Kidney (tissue), 14 donors: Measurements from ENCODE around the gene FEV. TPM values are rescaled to one million over a fixed set of nuclear protein-coding genes. Genes with fewer than 3 reads are reported as not detected.
A peak's percentile ranks its signal among the peaks of the same experiment; 100 is the strongest.

Experiments used
- DNase-seq, 5 donors: peaks; one replicate each; pipeline ENCODE4 v3.0.0-alpha.2; 2013 to 2020
- FAIRE-seq: peaks from 2 replicates; lab custom pipeline; 2012; peaks lifted over from hg19 to GRCh38; lab: Jason Lieb, UNC
- H3K27ac ChIP-seq, 2 donors: one replicate each; pipeline ENCODE4 v1.7.0; 2013; ENCODE audit warnings: low read depth in 2 of 2, low read length in 2 of 2, inconsistent platforms in 1 of 2
- H3K27me3 ChIP-seq: one replicate; pipeline ENCODE4 v1.7.1; 2013; ENCODE audit warnings: low read length, inconsistent platforms; ENCODE audit not compliant: control insufficient read depth, insufficient read depth
- H3K36me3 ChIP-seq, 3 donors: one replicate each; pipeline versions ENCODE4 v1.7.0 to v1.7.1; 2013; ENCODE audit warnings: low read length in 3 of 3, control low read depth in 1 of 3, inconsistent platforms in 1 of 3; ENCODE audit not compliant: insufficient read depth in 3 of 3, control insufficient read depth in 2 of 3
- H3K4me1 ChIP-seq, 3 donors: one replicate each; pipeline versions ENCODE4 v1.7.0 to v1.7.1; 2013; ENCODE audit warnings: low read length in 3 of 3, inconsistent platforms in 1 of 3, low read depth in 1 of 3; ENCODE audit not compliant: control insufficient read depth in 2 of 3, insufficient read depth in 2 of 3
- H3K4me3 ChIP-seq, 3 donors: one replicate each; pipeline versions ENCODE4 v1.7.0 to v1.8.1; 2013; ENCODE audit warnings: low read length in 3 of 3, control low read depth in 1 of 3, inconsistent platforms in 1 of 3
- H3K9ac ChIP-seq, 3 donors: one replicate each; pipeline versions ENCODE4 v1.7.0 to v1.7.1; 2013; ENCODE audit warnings: low read length in 3 of 3, control low read depth in 1 of 3, inconsistent platforms in 1 of 3
- H3K9me3 ChIP-seq, 3 donors: one replicate each; pipeline versions ENCODE4 v1.7.0 to v1.7.1; 2013; ENCODE audit warnings: low read length in 3 of 3, control low read depth in 1 of 3, inconsistent platforms in 1 of 3; ENCODE audit not compliant: control insufficient read depth in 2 of 3, insufficient read depth in 1 of 3
- CTCF ChIP-seq: IDR thresholded peaks from 3 replicates; pipeline ENCODE4 v1.5.1; 2012; ENCODE audit warnings: mild to moderate bottlenecking, moderate library complexity, borderline replicate concordance; ENCODE audit not compliant: insufficient read depth; ENCODE audit errors: extremely low read depth
- intact Hi-C: fragments of 100-400 bp; cut with DNase I; formaldehyde crosslinking; loops from one replicate; pipeline ENCODE4 v1.11.1; 2022
- polyA plus RNA-seq: library from polyadenylated mRNA; stranded (reverse); fragments of 350-450 nt; fragmentation: Illumina TruSeq; extraction: RNeasy Lipid Tissue Mini Kit (QIAGEN cat#74804); gene quantifications from one replicate; pipeline ENCODE4 v1.2.3, GENCODE V29; 2014; ENCODE audit warnings: low read depth, low replicate concordance; ENCODE audit not compliant: insufficient read depth
- total RNA-seq: library from RNA; stranded (reverse); fragmentation: NEBNext Ultra II Directional; extraction: Animal tissue kit (Norgen Biotek cat#: 25700); gene quantifications from one replicate; pipeline ENCODE4 v1.2.1, GENCODE V29; 2021
- donor health status: control.
- donor health status: control.
- donor health status: control.
- donor health status: control.
- donor health status: control.
- donor health status: DM: yes; HTN: yes; CAD: no.
- donor health status: Normal renal cell carcinoma (clear cell type).

FEV gene
- total and polyA plus RNA-seq, 2 donors from 2014 or later, result not detected

- Histone ChIP-seq H3K4me3 (no peak overlapping the region), H3K27ac (no peak overlapping the region), H3K9ac (no peak overlapping the region), H3K27me3 (peaks cover 71% of the 10 kb centered on the region), H3K4me1 (peaks cover 0 to 11% (median 0%) of the 10 kb centered on the region in 3 donors), H3K36me3 (no peaks in the 10 kb centered on the region), H3K9me3 (no peaks in the 10 kb centered on the region)
- FAIRE-seq, result no peak
- TF ChIP-seq CTCF, result no peak
- intact Hi-C loops, result no loop called here
- peak in 1 of 5 donors; percentile 23 for DNase-seq
Measured at GRCh38 chr2:218992196-218992595, 7.2 kb upstream of the FEV start.

GRCh38 chr2:218991674-218992168 lies 6.7 kb upstream of the FEV start:
- Histone ChIP-seq H3K36me3 (no peaks in the 10 kb centered on the region), H3K4me1 (peaks cover 0 to 11% (median 0%) of the 10 kb centered on the region in 3 donors), H3K9ac (no peak overlapping the region), H3K27me3 (peaks cover 75% of the 10 kb centered on the region), H3K4me3 (no peak overlapping the region), H3K9me3 (no peaks in the 10 kb centered on the region), H3K27ac (no peak overlapping the region)
- FAIRE-seq (no peak), DNase-seq (peak in 2 of 5 donors; percentile 39 to 58)
- TF ChIP-seq CTCF, result no peak
- intact Hi-C loops, result no loop called here

GRCh38 chr2:218990612-218991011 lies 5.6 kb upstream of the FEV start:
- no peak overlapping the region for H3K27ac ChIP-seq
- TF ChIP-seq CTCF, result no peak
- no peaks in the 10 kb centered on the region for H3K36me3 ChIP-seq
- H3K9ac ChIP-seq, result no peak overlapping the region
- no peaks in the 10 kb centered on the region for H3K9me3 ChIP-seq
- DNase-seq (no peak), FAIRE-seq (no peak)
- no peak overlapping the region for H3K4me3 ChIP-seq
- peaks cover 0 to 7% (median 0%) of the 10 kb centered on the region in 3 donors for H3K4me1 ChIP-seq
- peaks cover 77% of the 10 kb centered on the region for H3K27me3 ChIP-seq
- intact Hi-C loops, result no loop called here

GRCh38 chr2:218990052-218990451 lies 5.1 kb upstream of the FEV start:
- intact Hi-C loops, result no loop called here
- Histone ChIP-seq H3K4me3 (no peak overlapping the region), H3K4me1 (peaks cover 0 to 7% (median 0%) of the 10 kb centered on the region in 3 donors), H3K27ac (no peak overlapping the region), H3K27me3 (peaks cover 72% of the 10 kb centered on the region), H3K36me3 (no peaks in the 10 kb centered on the region), H3K9ac (no peak overlapping the region), H3K9me3 (no peaks in the 10 kb centered on the region)
- no peak for DNase-seq
- FAIRE-seq, result no peak
- TF ChIP-seq CTCF, result no peak
